Upper lobe of right lung (tissue), 1 donor: ENCODE results near the gene NTM. TPM values are rescaled to one million over a fixed set of nuclear protein-coding genes. Genes with fewer than 3 reads are reported as not detected.

ENCODE experiments used
- ATAC-seq: fragments of 200-7000 bp; cut with Tn5 transposase; one replicate; pipeline ENCODE4 v1.9.1; 2020; ENCODE audit warnings: mild to moderate bottlenecking, moderate library complexity
- DNase-seq: peaks from one replicate; pipeline ENCODE4 v3.0.0-alpha.2; 2020
- H3K27ac ChIP-seq: fragments of 200-600 bp; one replicate; pipeline ENCODE4 v1.8.0; 2022
- H3K27me3 ChIP-seq: fragments of 200-600 bp; one replicate; pipeline ENCODE4 v1.8.0; 2022; ENCODE audit warnings: mild to moderate bottlenecking
- H3K36me3 ChIP-seq: fragments of 200-600 bp; one replicate; pipeline ENCODE4 v1.8.0; 2022
- H3K4me1 ChIP-seq: fragments of 200-600 bp; one replicate; pipeline ENCODE4 v1.8.0; 2022
- H3K4me3 ChIP-seq: fragments of 200-600 bp; one replicate; pipeline ENCODE4 v1.8.0; 2022; ENCODE audit warnings: mild to moderate bottlenecking
- H3K9me3 ChIP-seq: fragments of 200-600 bp; one replicate; pipeline ENCODE4 v1.8.0; 2022
- CTCF ChIP-seq: fragments of 200-600 bp; IDR thresholded peaks from one replicate; pipeline ENCODE4 v1.8.0; 2022; ENCODE audit warnings: antibody characterized with exemption
- intact Hi-C: fragments of 100-400 bp; cut with DNase I; formaldehyde crosslinking; loops from one replicate; pipeline ENCODE4 v1.11.0; 2022
- total RNA-seq: library from RNA; stranded (reverse); fragmentation: NEBNext Ultra II Directional; extraction: Animal tissue kit (Norgen Biotek cat#: 25700); gene quantifications from one replicate; pipeline ENCODE4 v1.2.1, GENCODE V29; 2021
- donor health status: DM: no; HTN: yes; CAD: no; lungs with severe emphysema.

NTM gene
- total RNA-seq, 1 donor from 2014 or later: 3.7 TPM

GRCh38 chr11:132139181-132139580, 768.8 kb downstream of the NTM start:
- H3K4me3 ChIP-seq: no peak overlapping the region
- H3K9me3 ChIP-seq: no peaks in the 10 kb centered on the region
- intact Hi-C loops: no loop called here
- ATAC-seq: no peak
- H3K4me1 ChIP-seq: no peaks in the 10 kb centered on the region
- no peak for DNase-seq
- TF ChIP-seq CTCF: no peak
- no peaks in the 10 kb centered on the region for H3K27me3 ChIP-seq
- H3K27ac ChIP-seq: no peak overlapping the region
- no peaks in the 10 kb centered on the region for H3K36me3 ChIP-seq

- no peak for TF ChIP-seq CTCF
- H3K36me3 ChIP-seq: no peaks in the 10 kb centered on the region
- no peak overlapping the region for H3K4me3 ChIP-seq
- H3K27ac ChIP-seq: no peak overlapping the region
- no peak for DNase-seq
- ATAC-seq: no peak
- no peaks in the 10 kb centered on the region for H3K4me1 ChIP-seq
- H3K9me3 ChIP-seq: no peaks in the 10 kb centered on the region
- intact Hi-C loops: no loop called here
- H3K27me3 ChIP-seq: no peaks in the 10 kb centered on the region
Observed at GRCh38 chr11:132140056-132140455, 769.6 kb downstream of the NTM start.

GRCh38 chr11:132142121-132142520, 771.7 kb downstream of the NTM start:
- no peak overlapping the region for H3K27ac ChIP-seq
- H3K27me3 ChIP-seq: no peaks in the 10 kb centered on the region
- no peak overlapping the region for H3K4me3 ChIP-seq
- DNase-seq (no peak), ATAC-seq (no peak)
- intact Hi-C loops: no loop called here
- no peak for TF ChIP-seq CTCF
- H3K4me1 ChIP-seq: no peaks in the 10 kb centered on the region
- no peaks in the 10 kb centered on the region for H3K9me3 ChIP-seq
- H3K36me3 ChIP-seq: no peaks in the 10 kb centered on the region

- Histone ChIP-seq H3K27ac (no peak overlapping the region), H3K27me3 (no peaks in the 10 kb centered on the region), H3K9me3 (no peaks in the 10 kb centered on the region), H3K4me3 (no peak overlapping the region), H3K4me1 (no peaks in the 10 kb centered on the region), H3K36me3 (no peaks in the 10 kb centered on the region)
- ATAC-seq (no peak), DNase-seq (no peak)
- intact Hi-C loops: no loop called here
- TF ChIP-seq CTCF: no peak
Observed at GRCh38 chr11:132142554-132142953, 772.1 kb downstream of the NTM start.

GRCh38 chr11:132147464-132147863, 777.0 kb downstream of the NTM start:
- H3K27ac ChIP-seq: no peak overlapping the region
- intact Hi-C loops: no loop called here
- no peaks in the 10 kb centered on the region for H3K4me1 ChIP-seq
- no peak overlapping the region for H3K4me3 ChIP-seq
- no peak for TF ChIP-seq CTCF
- DNase-seq: no peak
- no peak for ATAC-seq
- no peaks in the 10 kb centered on the region for H3K27me3 ChIP-seq
- no peaks in the 10 kb centered on the region for H3K9me3 ChIP-seq
- no peaks in the 10 kb centered on the region for H3K36me3 ChIP-seq

- DNase-seq: no peak
- H3K9me3 ChIP-seq: no peaks in the 10 kb centered on the region
Observed at GRCh38 chr11:132154781-132155180, 784.4 kb downstream of the NTM start.

More at GRCh38 chr11:132154781-132155180, 784.4 kb downstream of the NTM start:
- Histone ChIP-seq H3K27me3 (no peaks in the 10 kb centered on the region), H3K36me3 (no peaks in the 10 kb centered on the region), H3K27ac (no peak overlapping the region), H3K4me3 (no peak overlapping the region), H3K4me1 (no peaks in the 10 kb centered on the region)
- TF ChIP-seq CTCF: no peak
- no peak for ATAC-seq
- intact Hi-C loops: no loop called here
